ENCODE results near the gene MSH5. TPM values are rescaled to one million over a fixed set of nuclear protein-coding genes. Genes with fewer than 3 reads are reported as not detected.

The MSH5 gene
- total and polyA plus RNA-seq, 9 of the 15 experiments (the other 6 are each of a cell fraction or from before 2014, with no cell fraction given), result 12.5 to 104 (median 46.6) TPM

- TF ChIP-seq ATF1 (CRISPR knock-in tag; IDR thresholded peaks at IDR 0.05) (no peak; the same call in 1 of the 2 replicates), ATF1 (tag; IDR thresholded peaks at IDR 0.05) (peak; percentile 97), TAF7 (tag; IDR thresholded peaks at IDR 0.05) (0 out of 2 replicates have a peak, but pooled peaks have one; percentile 18), NR2C2 (CRISPR knock-in tag; IDR thresholded peaks at IDR 0.05) (peak; percentile 68; the same call in 1 of the 2 replicates), NR2C2 (tag; IDR thresholded peaks at IDR 0.05) (peak; percentile 95), ETS1 (conservative IDR thresholded peaks at IDR 0.05; ENCODE audit: control insufficient read depth, low read depth, low read length) (peak; percentile 72; the same call in 1 of the 2 replicates), SRF (CRISPR knock-in tag; IDR thresholded peaks at IDR 0.05) (peak in 1 of 2 experiments; percentile 79; a peak in 1 of 4 replicates), THRAP3 (IDR thresholded peaks at IDR 0.05; ENCODE audit: borderline replicate concordance) (peak; percentile 31; the same call in 1 of the 2 replicates), MEF2A (IDR thresholded peaks at IDR 0.05; ENCODE audit: control insufficient read depth, low read depth, low read length) (peak; percentile 100), CHAMP1 (IDR thresholded peaks at IDR 0.05) (no peak), ZNF639 (CRISPR knock-in tag; conservative IDR thresholded peaks at IDR 0.05 in 1 of 2, IDR thresholded peaks at IDR 0.05 in 1 of 2) (peak in 1 of 2 experiments; percentile 88; a peak in 2 of 4 replicates), GTF2F1 (IDR thresholded peaks at IDR 0.05; ENCODE audit: low read depth, low read length) (peak; percentile 87), HDAC2 (IDR thresholded peaks at IDR 0.05) (peak; percentile 96), RFX7 (CRISPR knock-in tag; IDR thresholded peaks at IDR 0.05) (0 out of 2 replicates have a peak, but pooled peaks have one; percentile 16), HMGXB4 (CRISPR knock-in tag; IDR thresholded peaks at IDR 0.05) (peak; percentile 87; the same call in 1 of the 2 replicates), SOX6 (IDR thresholded peaks at IDR 0.05) (peak; percentile 94), SP1 (CRISPR knock-in tag; IDR thresholded peaks at IDR 0.05) (peak; percentile 68), SNAPC5 (CRISPR knock-in tag; IDR thresholded peaks at IDR 0.05) (no peak), GATAD2A (IDR thresholded peaks at IDR 0.05) (peak; percentile 97), PTBP1 (IDR thresholded peaks at IDR 0.05; ENCODE audit: low read depth, low read length) (peak; percentile 79), NFE2 (IDR thresholded peaks at IDR 0.05; ENCODE audit: low read depth) (peak; percentile 99)
Observed at GRCh38 chr6:31776989-31777666, 37.3 kb downstream of the MSH5 start, which contains the start of gene VWA7 (continued).
